Lower leg skin (tissue), 4 donors: ENCODE data around the gene ERF. TPM values are rescaled to one million over a fixed set of nuclear protein-coding genes. Genes with fewer than 3 reads are reported as not detected.

ENCODE experiments used
- DNase-seq, 2 donors: peaks; one replicate each; pipeline ENCODE4 v3.0.0-alpha.2; 2019; ENCODE audit warnings: low spot score in 2 of 2
- H3K4me3 ChIP-seq: fragments of 200-600 bp; sonication (generic); 2 replicates; pipeline ENCODE4 v1.5.1; 2017; ENCODE audit warnings: mild to moderate bottlenecking, low read depth; ENCODE audit not compliant: poor library complexity, severe bottlenecking
- CTCF ChIP-seq, 3 donors: fragments of 450-650 bp; IDR thresholded peaks; one replicate each; pipeline ENCODE4 v1.5.1; 2016; ENCODE audit warnings: antibody characterized with exemption in 3 of 3, mild to moderate bottlenecking in 3 of 3, moderate library complexity in 2 of 3
- POLR2A ChIP-seq, 2 donors: fragments of 450-650 bp; IDR thresholded peaks; one replicate each; pipeline ENCODE4 v1.6.1; 2016 to 2017; ENCODE audit warnings: antibody characterized with exemption in 2 of 2, mild to moderate bottlenecking in 1 of 2, moderate library complexity in 1 of 2
- WGBS, 2 donors: methylation state at CpG; one replicate each; pipeline ENCODE4 v1.1.5; 2018; 5-methylcytosine and 5-hydroxymethylcytosine counted together
- intact Hi-C: fragments of 100-400 bp; cut with DNase I; formaldehyde crosslinking; loops from one replicate; pipeline ENCODE4 v1.15.0; 2023; ENCODE audit warnings: low total_unique reads
- total RNA-seq, 4 donors: library from RNA; depleted of rRNA; stranded (reverse); fragments of >200 nt; gene quantifications; one replicate each; pipeline ENCODE4 v1.1.0, GENCODE V29; 2016

ERF gene
- total RNA-seq, 4 donors from 2014 or later = 29.9 to 44.0 (median 36.9) TPM

GRCh38 chr19:42225718-42226292, 29.1 kb downstream of the ERF start:
- intact Hi-C loops = no loop called here
- no peak for DNase-seq
- 94 to 96% methylated on average over 31 to 33 of the region's 33 CpGs for WGBS, 2 donors
- no peak overlapping the region for H3K4me3 ChIP-seq
- TF ChIP-seq CTCF (IDR thresholded peaks at IDR 0.05) (no peak), POLR2A (IDR thresholded peaks at IDR 0.05) (no peak)

GRCh38 chr19:42224940-42225717, 29.8 kb downstream of the ERF start:
- no peak overlapping the region for H3K4me3 ChIP-seq
- TF ChIP-seq POLR2A (IDR thresholded peaks at IDR 0.05) = no peak
- no peak for TF ChIP-seq CTCF (IDR thresholded peaks at IDR 0.05)
- 93 to 94% methylated on average over 35 to 37 of the region's 37 CpGs for WGBS, 2 donors
- no peak for DNase-seq
- intact Hi-C loops = no loop called here

GRCh38 chr19:42220751-42221097, 34.2 kb downstream of the ERF start:
- intact Hi-C loops = no loop called here
- TF ChIP-seq POLR2A (IDR thresholded peaks at IDR 0.05) = no peak
- TF ChIP-seq CTCF (IDR thresholded peaks at IDR 0.05) = no peak
- DNase-seq = no peak
- H3K4me3 ChIP-seq = peak overlapping the region; percentile 52
- 0 to 2% methylated on average over 6 of the region's 6 CpGs for WGBS, 2 donors

GRCh38 chr19:42219812-42220750, 34.8 kb downstream of the ERF start, which contains the start of gene ZNF526:
Gene ZNF526, plus strand, starts transcription at chr19:42220312. Its CDS starts 4,092 bp downstream, at chr19:42224404.
- 0 to 1% methylated on average over 53 of the region's 53 CpGs for WGBS, 2 donors
- H3K4me3 ChIP-seq = peak within 1 kb of the TSS; percentile 52
- DNase-seq = peak; percentile 97 to 99
- no peak for TF ChIP-seq POLR2A (IDR thresholded peaks at IDR 0.05)
- peak in 1 of 3 donors; percentile 29 for TF ChIP-seq CTCF (IDR thresholded peaks at IDR 0.05)
- intact Hi-C loops = no loop called here

GRCh38 chr19:42217520-42218437, 37.1 kb downstream of the ERF start, which contains the start of gene DEDD2:
Gene DEDD2, minus strand, starts transcription at chr19:42217677. Its CDS starts 670 bp downstream, at chr19:42217007.
- DNase-seq = peak; percentile 97 to 100
- WGBS, 2 donors = 13 to 14% methylated on average over 56 to 57 of the region's 57 CpGs
- intact Hi-C loops = no loop called here
- peak within 1 kb of the TSS; percentile 91 for H3K4me3 ChIP-seq
- TF ChIP-seq POLR2A (IDR thresholded peaks at IDR 0.05) (peak in 1 of 2 donors; percentile 22), CTCF (IDR thresholded peaks at IDR 0.05) (no peak)
